ENCODE measurements around the gene AMH. TPM values are rescaled to one million over a fixed set of nuclear protein-coding genes. Genes with fewer than 3 reads are reported as not detected.
"Not testable (repeated sequence)": the region's sequence is repeated elsewhere in the genome, so short reads cannot be mapped to it uniquely, and the experiment has no call there.

AMH gene
- total RNA-seq, 4 donors from 2014 or later: 0.95 to 4.7 (median 1.6) TPM; not detected in 1

GRCh38 chr19:2276429-2276986 is 27.4 kb downstream of the AMH start:
- Histone ChIP-seq H3K9me3 (no peaks in the 10 kb centered on the region), H3K36me3 (peaks cover 0 to 14% (median 0%) of the 10 kb centered on the region in 3 donors), H3K4me1 (peaks cover 7 to 51% (median 31%) of the 10 kb centered on the region in 4 donors), H3K4me3 (no peak overlapping the region), H3K27ac (peak overlapping the region in 3 of 4 donors; percentile 6 to 57 (median 55)), H3K27me3 (no peaks in the 10 kb centered on the region)
- TF ChIP-seq POLR2A (IDR thresholded peaks at IDR 0.05): no peak
- no peak for TF ChIP-seq CTCF (IDR thresholded peaks at IDR 0.05)
- no peak for DNase-seq

- TF ChIP-seq POLR2A (IDR thresholded peaks at IDR 0.05) (no peak), CTCF (IDR thresholded peaks at IDR 0.05) (no peak)
- Histone ChIP-seq H3K27ac (peak overlapping the region in 1 of 4 donors; percentile 6), H3K4me3 (no peak overlapping the region), H3K4me1 (peaks cover 7 to 47% (median 30%) of the 10 kb centered on the region in 4 donors), H3K27me3 (no peaks in the 10 kb centered on the region), H3K36me3 (peaks cover 0 to 8% (median 0%) of the 10 kb centered on the region in 3 donors), H3K9me3 (no peaks in the 10 kb centered on the region)
- DNase-seq: no peak
Observed at GRCh38 chr19:2277138-2277537, 28.0 kb downstream of the AMH start.

DNA sequence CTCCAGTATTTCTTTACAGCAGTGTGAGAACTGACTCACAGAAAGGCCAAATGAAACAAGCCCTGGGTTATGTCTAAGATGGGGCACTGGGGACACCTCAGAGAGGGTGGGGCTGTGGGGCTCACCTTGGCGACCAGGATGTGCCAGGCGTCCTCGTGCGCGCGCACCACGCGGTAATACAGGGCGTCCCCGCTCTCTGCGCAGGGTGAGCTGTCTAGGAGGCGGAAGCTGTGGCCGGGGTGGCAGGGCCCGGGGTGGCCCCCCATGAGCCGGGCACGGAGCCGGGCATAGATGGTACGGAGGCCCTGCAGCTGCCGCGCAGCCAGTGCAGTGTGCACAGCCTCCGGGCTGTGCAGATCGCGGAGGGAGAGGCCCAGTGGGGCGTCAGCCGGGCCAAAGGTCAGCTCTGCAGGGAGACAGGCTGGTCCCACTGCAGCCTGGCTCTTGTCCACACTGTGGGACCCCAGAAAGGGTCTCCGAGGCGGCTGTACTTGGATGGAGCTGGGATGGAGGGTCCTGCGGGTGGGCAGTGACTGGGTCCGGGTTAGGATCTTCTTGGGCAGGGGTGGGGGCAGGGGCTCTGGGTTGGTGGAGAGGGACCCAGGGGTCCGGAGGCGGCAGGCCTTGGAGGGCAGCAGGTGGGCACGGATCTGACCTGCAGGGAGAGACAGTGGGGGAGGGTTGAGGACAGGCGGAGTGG is 29.5 kb downstream of the AMH start:
- H3K27ac ChIP-seq: peak overlapping the region in 2 of 4 donors; percentile 55 to 66
- H3K9me3 ChIP-seq: no peaks in the 10 kb centered on the region
- peaks cover 4 to 41% (median 18%) of the 10 kb centered on the region in 4 donors for H3K4me1 ChIP-seq
- peak in 2 of 3 donors; percentile 80 to 88 for DNase-seq
- peak overlapping the region in 1 of 4 donors; percentile 19 for H3K4me3 ChIP-seq
- no peak for TF ChIP-seq POLR2A (IDR thresholded peaks at IDR 0.05)
- no peaks in the 10 kb centered on the region for H3K36me3 ChIP-seq
- H3K27me3 ChIP-seq: no peaks in the 10 kb centered on the region

DNA sequence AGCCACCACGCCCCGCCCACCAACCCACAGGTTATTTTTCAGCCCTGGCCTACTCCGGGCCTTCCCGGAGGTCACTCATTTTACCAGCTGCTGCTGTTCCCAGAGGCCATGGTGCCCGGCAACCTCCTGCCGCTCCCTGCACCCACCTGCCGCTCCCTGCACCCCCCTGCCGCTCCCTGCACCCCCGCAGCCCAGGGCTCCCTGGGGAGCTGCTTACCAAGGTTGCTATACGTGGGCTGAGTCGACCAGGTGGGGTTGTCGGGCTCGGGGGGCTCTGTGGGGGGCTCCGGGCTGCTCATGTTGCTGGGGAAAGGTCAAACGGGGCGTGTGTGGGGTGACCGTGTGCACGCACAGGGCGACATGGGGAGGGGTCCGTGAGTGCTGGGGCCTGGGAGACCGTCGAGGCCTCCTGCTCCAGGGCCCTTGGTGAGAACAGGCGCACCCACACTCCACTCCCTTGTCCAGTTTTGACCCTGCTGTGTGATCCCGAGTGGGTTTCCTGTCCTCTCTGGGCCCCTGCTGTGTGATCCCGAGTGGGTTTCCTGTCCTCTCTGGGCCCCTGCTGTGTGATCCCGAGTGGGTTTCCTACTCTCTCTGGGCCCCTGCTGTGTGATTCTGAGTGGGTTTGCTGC is 31.6 kb downstream of the AMH start:
- Histone ChIP-seq H3K4me1 (peaks cover 0 to 24% (median 8%) of the 10 kb centered on the region in 4 donors), H3K27me3 (no peaks in the 10 kb centered on the region), H3K36me3 (no peaks in the 10 kb centered on the region), H3K27ac (no peak overlapping the region), H3K4me3 (no peak overlapping the region), H3K9me3 (no peaks in the 10 kb centered on the region)
- TF ChIP-seq POLR2A (IDR thresholded peaks at IDR 0.05) (no peak), CTCF (IDR thresholded peaks at IDR 0.05) (no peak)
- no peak for DNase-seq

DNA sequence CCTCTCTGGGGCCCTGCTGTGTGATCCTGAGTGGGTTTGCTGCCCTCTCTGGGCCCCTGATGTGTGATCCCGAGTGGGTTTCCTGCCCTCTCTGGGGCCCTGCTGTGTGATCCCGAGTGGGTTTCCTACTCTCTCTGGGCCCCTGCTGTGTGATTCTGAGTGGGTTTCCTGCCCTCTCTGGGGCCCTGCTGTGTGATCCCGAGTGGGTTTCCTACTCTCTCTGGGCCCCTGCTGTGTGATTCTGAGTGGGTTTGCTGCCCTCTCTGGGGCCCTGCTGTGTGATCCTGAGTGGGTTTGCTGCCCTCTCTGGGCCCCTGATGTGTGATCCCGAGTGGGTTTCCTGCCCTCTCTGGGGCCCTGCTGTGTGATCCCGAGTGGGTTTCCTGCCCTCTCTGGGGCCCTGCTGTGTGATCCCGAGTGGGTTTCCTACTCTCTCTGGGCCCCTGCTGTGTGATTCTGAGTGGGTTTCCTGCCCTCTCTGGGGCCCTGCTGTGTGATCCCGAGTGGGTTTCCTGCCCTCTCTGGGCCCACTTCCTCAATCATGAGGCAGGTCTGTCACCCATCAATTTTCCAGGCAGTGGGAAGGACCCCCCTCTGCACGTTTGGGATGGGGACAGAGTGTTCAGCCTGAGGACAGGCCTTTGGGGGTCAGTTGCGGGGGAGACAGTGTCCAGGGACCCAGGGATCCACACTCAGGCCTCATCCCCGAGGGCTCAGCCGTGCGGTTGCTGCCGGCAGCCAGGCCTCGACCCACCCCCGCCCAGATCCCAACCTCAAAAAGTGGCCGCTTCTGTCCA is 32.3 kb downstream of the AMH start:
- not testable (repeated sequence) for H3K27me3 ChIP-seq, DNase-seq, H3K9me3 ChIP-seq, H3K36me3 ChIP-seq
- H3K4me3 ChIP-seq: peak overlapping the region; percentile 19 to 49 (median 43)
- H3K4me1 ChIP-seq: peaks cover 0 to 24% (median 5%) of the 10 kb centered on the region in 4 donors
- H3K27ac ChIP-seq: peak overlapping the region; percentile 52 to 80 (median 58)

- DNase-seq: peak; percentile 75 to 94 (median 91)
- Histone ChIP-seq H3K27ac (peak within 1 kb of the TSS; percentile 52 to 80 (median 58)), H3K9me3 (no peaks in the 10 kb centered on the region), H3K4me3 (peak within 1 kb of the TSS; percentile 19 to 49 (median 43)), H3K36me3 (no peaks in the 10 kb centered on the region), H3K27me3 (no peaks in the 10 kb centered on the region), H3K4me1 (peaks cover 0 to 24% (median 3%) of the 10 kb centered on the region in 4 donors)
- TF ChIP-seq POLR2A (IDR thresholded peaks at IDR 0.05) (no peak), CTCF (IDR thresholded peaks at IDR 0.05) (no peak)
Observed at GRCh38 chr19:2282062-2282861, 33.1 kb downstream of the AMH start, which contains the start of gene PEAK3. Gene PEAK3 (minus strand): TSS chr19:2282175. CDS start chr19:2280931, 1,244 bp downstream.

Data from Peyer's patch (tissue), 4 donors.